Esophagus (tissue), 2 donors: ENCODE results near the gene DMGDH. TPM values are rescaled to one million over a fixed set of nuclear protein-coding genes. Genes with fewer than 3 reads are reported as not detected.

ENCODE experiments used
- H3K27ac ChIP-seq, 2 donors: one replicate each; pipeline ENCODE4 v1.5.1; 2013; ENCODE audit warnings: low read depth in 2 of 2, mild to moderate bottlenecking in 2 of 2, inconsistent platforms in 1 of 2, low read length in 1 of 2, moderate library complexity in 1 of 2
- H3K27me3 ChIP-seq, 2 donors: one replicate each; pipeline ENCODE4 v1.6.1; 2013; ENCODE audit warnings: low read length in 2 of 2, control low read depth in 1 of 2, mild to moderate bottlenecking in 1 of 2; ENCODE audit not compliant: insufficient read depth in 2 of 2, control insufficient read depth in 1 of 2
- H3K36me3 ChIP-seq, 2 donors: one replicate each; pipeline ENCODE4 v1.6.1; 2013; ENCODE audit warnings: low read length in 1 of 2; ENCODE audit not compliant: control insufficient read depth in 2 of 2, insufficient read depth in 2 of 2
- H3K4me1 ChIP-seq, 2 donors: one replicate each; pipeline ENCODE4 v1.6.1; 2013; ENCODE audit warnings: low read length in 1 of 2; ENCODE audit not compliant: control insufficient read depth in 2 of 2, insufficient read depth in 2 of 2
- H3K4me3 ChIP-seq, 2 donors: one replicate each; pipeline ENCODE4 v1.5.1; 2013; ENCODE audit warnings: low read length in 2 of 2, mild to moderate bottlenecking in 2 of 2, low read depth in 1 of 2, moderate library complexity in 1 of 2
- H3K9me3 ChIP-seq, 2 donors: one replicate each; pipeline ENCODE4 v1.6.1; 2013; ENCODE audit warnings: mild to moderate bottlenecking in 2 of 2, low read depth in 1 of 2, low read length in 1 of 2, moderate library complexity in 1 of 2; ENCODE audit not compliant: control insufficient read depth in 2 of 2, insufficient read depth in 1 of 2
- WGBS, 2 donors: extraction: QIAGEN DNeasy Blood & Tissue Kit; methylation state at CpG; one replicate each; pipeline ENCODE4 v1.1.7; 2013; 5-methylcytosine and 5-hydroxymethylcytosine counted together
- polyA plus RNA-seq, 2 donors: library from polyadenylated mRNA; stranded (reverse); fragments of 200-250 nt; gene quantifications; one replicate each; pipeline ENCODE4 v1.2.3, GENCODE V29; 2013
- donor health status: healthy with polysubstance abuse.
- donor health status: Bipolar disorder and iron deficiency.

DMGDH gene
- polyA plus RNA-seq, 2 donors, result 0.14 to 0.33 TPM

DNA sequence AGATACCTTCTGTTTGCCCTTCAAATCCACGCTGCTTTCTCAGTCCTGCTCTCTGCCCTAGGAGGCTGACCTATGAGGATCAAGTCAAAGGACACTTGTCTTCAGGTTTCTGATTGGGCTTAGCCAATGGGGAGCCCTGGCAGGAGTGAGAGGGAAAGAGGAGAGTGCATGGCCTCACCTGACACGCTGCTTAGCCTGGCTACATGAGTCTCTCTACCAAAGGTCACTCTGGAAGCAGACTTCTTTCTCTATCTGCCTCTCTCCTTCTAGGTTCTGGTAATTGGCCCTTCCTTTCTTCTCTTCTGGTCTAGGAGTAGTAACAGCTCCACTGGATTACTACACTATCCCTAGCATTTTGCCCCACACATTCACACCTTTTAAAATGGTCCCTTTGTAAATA, 97.5 kb downstream of the DMGDH start:
- no peaks in the 10 kb centered on the region for H3K9me3 ChIP-seq
- no peak overlapping the region for H3K4me3 ChIP-seq
- 57 to 75% methylated on average over 2 of the region's 2 CpGs for WGBS, 2 donors
- H3K27me3 ChIP-seq, result no peaks in the 10 kb centered on the region
- no peaks in the 10 kb centered on the region for H3K4me1 ChIP-seq
- H3K36me3 ChIP-seq, result no peaks in the 10 kb centered on the region
- no peak overlapping the region for H3K27ac ChIP-seq

DNA sequence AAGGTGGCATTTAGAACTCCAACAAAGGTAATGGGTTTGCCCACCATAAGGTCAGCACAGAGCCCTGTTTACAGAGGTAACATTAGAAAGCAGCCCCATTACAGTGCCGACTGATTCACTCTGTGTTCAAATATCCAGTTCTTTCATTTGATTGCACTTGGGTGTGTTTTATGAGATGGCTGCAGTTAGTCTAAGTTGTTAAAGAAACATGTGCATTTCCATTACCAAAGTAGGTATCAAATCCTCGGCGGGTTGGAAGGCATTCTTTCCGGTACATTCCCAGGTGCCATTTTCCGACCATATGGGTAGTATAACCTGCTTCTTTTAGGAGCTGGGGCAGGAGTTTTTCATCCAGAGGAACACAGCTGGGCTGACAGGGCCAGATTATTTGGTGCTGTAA, 100.7 kb downstream of the DMGDH start:
- Histone ChIP-seq H3K9me3 (no peaks in the 10 kb centered on the region), H3K27ac (no peak overlapping the region), H3K4me1 (no peaks in the 10 kb centered on the region), H3K36me3 (no peaks in the 10 kb centered on the region), H3K27me3 (no peaks in the 10 kb centered on the region), H3K4me3 (no peak overlapping the region)
- WGBS, 2 donors, result 95 to 97% methylated on average over 5 of the region's 5 CpGs

DNA sequence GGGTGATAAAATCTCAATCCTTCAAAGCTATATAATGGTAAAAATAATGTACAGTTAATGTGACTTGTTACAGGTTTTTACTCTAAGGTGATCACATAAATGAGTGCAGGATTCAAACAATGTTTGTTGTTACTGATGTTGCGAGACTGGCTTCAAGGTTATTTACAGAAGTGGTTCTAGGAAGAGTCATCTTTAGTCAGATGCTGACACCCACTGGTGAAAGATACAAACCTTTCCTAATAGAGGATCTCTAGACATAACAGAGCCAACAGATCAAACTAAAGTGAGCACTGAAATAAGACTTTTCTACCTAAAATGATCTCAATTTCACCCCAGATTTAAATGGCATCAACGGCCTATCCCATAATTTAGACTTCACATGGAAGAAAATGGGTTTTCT, 104.6 kb downstream of the DMGDH start:
- Histone ChIP-seq H3K27ac (no peak overlapping the region), H3K4me1 (no peaks in the 10 kb centered on the region), H3K4me3 (no peak overlapping the region), H3K36me3 (no peaks in the 10 kb centered on the region), H3K27me3 (no peaks in the 10 kb centered on the region), H3K9me3 (no peaks in the 10 kb centered on the region)
- 68 to 73% methylated on average over 2 of the region's 2 CpGs for WGBS, 2 donors

DNA sequence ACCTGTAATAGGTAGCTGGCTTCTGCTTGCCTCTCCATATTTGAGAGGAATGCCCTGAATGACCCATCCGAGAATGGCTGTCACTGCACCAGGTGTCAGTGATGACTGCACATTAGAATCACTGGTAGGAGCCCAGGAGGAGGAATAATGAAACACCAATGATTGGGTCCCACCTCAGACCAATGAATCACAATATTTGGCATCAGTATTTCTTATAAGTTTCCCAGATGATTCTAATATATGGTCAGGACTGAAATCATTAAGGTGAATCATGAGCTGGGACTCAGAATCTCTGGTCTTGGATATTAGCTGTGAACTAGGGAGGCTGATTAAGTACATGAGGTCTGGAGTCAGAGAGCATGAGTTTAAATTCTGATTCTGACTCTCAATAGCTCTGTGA, 107.7 kb downstream of the DMGDH start:
- H3K27ac ChIP-seq, result no peak overlapping the region
- H3K9me3 ChIP-seq, result no peaks in the 10 kb centered on the region
- 84 to 94% methylated on average over 1 of the region's 1 CpG for whole genome bisulfite sequencing, 2 donors
- H3K27me3 ChIP-seq, result no peaks in the 10 kb centered on the region
- no peaks in the 10 kb centered on the region for H3K36me3 ChIP-seq
- no peaks in the 10 kb centered on the region for H3K4me1 ChIP-seq
- H3K4me3 ChIP-seq, result no peak overlapping the region

DNA sequence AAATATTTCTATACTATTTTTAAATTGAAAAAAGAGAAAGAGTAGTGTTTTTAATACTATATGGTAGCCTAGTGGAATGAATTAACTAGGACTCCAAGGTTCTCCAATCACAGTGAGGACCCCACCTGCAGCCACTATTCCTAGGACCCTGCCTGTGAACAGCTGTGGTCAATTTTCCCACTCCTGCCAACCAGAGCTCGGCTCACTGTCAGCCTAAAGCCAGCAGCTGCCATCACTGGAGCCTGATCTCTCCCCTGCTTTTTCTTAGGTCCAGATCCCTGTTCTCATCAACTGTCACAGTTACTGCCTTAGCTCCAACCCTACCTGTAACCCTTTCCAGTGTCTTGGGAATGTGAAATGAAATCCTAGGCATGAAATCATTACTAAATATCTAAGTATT, 109.7 kb downstream of the DMGDH start:
- no peaks in the 10 kb centered on the region for H3K9me3 ChIP-seq
- no peak overlapping the region for H3K27ac ChIP-seq
- WGBS, 2 donors, result 83 to 85% methylated on average over 1 of the region's 1 CpG
- no peaks in the 10 kb centered on the region for H3K4me1 ChIP-seq
- no peak overlapping the region for H3K4me3 ChIP-seq
- no peaks in the 10 kb centered on the region for H3K36me3 ChIP-seq
- H3K27me3 ChIP-seq, result no peaks in the 10 kb centered on the region

DNA sequence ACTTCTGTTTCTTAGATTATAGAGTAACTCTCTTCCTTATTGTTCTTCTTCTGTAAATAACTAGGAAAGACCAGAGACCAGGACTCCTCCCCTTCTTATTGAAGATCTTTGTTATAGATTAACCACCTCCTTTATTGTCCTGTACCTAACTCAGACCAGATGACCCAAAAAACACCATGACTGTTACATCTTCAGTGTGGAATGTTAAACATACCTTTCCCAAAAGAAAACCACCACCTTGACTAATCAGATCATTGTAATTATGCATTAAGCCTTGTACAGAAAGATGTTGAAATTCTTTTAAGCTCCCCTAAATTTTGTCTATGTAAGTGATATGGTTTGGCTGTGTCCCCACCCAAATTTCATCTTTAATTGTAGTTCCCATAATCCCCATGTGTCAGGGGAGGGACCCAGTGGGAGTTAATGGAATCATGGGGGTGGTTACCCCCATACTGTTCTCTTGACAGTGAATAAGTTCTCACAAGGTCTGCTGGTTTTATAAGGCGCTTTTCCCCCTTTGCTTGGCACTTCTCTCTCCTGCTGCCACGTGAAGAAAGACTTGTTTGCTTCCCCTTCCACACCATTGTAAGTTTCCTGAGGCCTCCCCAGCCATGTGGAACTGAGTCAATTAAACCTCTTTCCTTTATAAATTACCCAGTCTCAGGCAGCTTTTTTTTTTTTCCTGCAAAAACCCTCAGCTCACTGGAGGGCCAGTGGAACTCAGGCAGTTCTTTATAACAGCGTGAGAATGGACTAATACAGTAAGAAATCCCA, 110.6 kb downstream of the DMGDH start:
- 64 to 67% methylated on average over 3 of the region's 3 CpGs for WGBS, 2 donors
- H3K27ac ChIP-seq, result no peak overlapping the region
- H3K9me3 ChIP-seq, result no peaks in the 10 kb centered on the region
- no peak overlapping the region for H3K4me3 ChIP-seq
- no peaks in the 10 kb centered on the region for H3K4me1 ChIP-seq
- H3K27me3 ChIP-seq, result no peaks in the 10 kb centered on the region
- H3K36me3 ChIP-seq, result no peaks in the 10 kb centered on the region

DNA sequence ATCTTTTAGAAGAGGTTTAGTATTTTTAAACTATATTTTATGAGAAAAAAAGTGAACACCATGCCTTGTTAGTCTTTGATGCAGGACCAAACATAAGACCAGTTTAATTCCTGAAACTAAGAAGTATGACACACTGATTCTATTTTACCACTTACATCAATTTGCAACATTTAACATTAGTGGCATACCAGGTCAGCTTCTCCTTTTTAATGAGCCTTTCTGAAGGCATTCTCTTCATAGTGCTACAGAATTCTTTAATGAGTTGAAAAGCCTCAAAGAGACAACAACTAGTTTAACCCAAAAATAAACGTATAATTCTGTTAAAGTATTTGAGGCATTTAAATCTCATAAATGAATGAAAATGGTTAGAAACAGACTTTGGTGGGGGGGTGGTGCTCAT, 112.6 kb downstream of the DMGDH start:
- Histone ChIP-seq H3K27ac (no peak overlapping the region), H3K36me3 (no peaks in the 10 kb centered on the region), H3K4me1 (no peaks in the 10 kb centered on the region), H3K4me3 (no peak overlapping the region), H3K27me3 (no peaks in the 10 kb centered on the region), H3K9me3 (no peaks in the 10 kb centered on the region)
- WGBS, 2 donors, result 82% methylated on average over 1 of the region's 1 CpG

DNA sequence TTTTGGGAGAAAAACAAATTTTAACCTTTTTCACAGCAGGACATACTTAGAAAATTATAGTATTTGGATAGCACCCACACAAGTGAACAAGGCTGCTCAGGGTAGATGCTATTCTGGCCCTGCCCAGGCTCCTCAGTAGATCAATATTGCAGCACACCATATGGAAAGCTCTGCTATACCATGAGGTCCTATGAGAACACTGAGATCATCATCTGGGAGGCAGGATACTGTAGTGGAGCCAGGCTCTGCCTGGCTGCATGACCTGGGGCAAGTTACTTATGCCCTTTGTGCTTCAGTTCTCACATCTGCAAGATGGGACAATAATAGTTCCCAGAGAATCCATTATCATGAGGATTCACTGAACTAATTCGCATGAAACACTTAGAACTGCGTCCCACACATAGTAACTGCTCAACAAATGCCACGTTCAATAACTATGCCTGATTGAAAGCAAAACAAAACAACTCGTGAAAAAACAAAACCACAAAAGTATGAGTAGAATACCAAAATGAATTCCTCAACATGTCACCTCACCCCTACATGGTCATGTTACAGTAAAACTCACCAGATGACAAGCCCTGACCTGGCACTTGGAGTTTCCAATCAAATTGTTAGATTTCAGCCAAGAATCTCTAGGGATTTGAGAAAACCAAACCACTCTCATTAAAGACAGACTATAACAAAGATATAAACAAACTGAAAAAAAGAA, 116.2 kb downstream of the DMGDH start:
- H3K36me3 ChIP-seq, result no peaks in the 10 kb centered on the region
- no peak overlapping the region for H3K4me3 ChIP-seq
- no peaks in the 10 kb centered on the region for H3K27me3 ChIP-seq
- no peaks in the 10 kb centered on the region for H3K9me3 ChIP-seq
- 71 to 82% methylated on average over 4 of the region's 4 CpGs for WGBS, 2 donors
- H3K4me1 ChIP-seq, result no peaks in the 10 kb centered on the region
- H3K27ac ChIP-seq, result no peak overlapping the region
